GM19240 (cell line): ENCODE results near the gene PGRMC2.

Experiments used
- DNase-seq: peaks from one replicate; pipeline ENCODE4 v3.0.0; 2011; ENCODE audit warnings: low spot score; ENCODE audit not compliant: insufficient read length

The PGRMC2 gene, protein sequence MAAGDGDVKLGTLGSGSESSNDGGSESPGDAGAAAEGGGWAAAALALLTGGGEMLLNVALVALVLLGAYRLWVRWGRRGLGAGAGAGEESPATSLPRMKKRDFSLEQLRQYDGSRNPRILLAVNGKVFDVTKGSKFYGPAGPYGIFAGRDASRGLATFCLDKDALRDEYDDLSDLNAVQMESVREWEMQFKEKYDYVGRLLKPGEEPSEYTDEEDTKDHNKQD

DNA sequence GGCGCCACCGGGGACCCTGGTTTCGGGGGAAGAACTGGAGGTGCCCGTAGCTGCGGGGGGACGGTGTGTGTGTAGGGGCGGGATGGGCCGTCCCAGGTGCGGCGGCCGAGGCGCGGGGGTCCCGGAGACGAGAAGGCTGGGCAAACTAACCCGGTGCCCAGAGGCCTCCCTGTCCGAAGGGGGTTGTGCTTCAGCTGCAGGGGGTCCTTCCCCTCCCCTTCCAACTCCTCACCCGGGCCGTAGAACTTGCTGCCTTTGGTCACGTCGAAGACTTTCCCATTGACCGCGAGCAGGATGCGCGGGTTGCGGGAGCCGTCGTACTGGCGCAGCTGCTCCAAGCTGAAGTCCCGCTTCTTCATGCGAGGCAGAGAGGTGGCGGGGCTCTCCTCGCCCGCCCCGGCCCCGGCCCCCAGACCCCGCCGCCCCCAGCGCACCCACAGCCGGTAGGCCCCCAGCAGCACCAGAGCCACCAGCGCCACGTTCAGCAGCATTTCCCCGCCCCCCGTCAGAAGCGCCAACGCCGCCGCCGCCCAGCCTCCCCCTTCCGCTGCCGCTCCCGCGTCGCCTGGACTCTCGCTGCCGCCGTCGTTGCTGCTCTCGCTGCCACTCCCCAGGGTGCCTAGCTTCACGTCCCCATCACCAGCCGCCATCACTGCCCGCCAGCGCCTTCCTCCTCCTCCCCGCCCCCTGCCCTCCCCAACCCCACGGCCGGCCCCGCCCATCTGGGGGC, at the start of gene PGRMC2:
TSS of gene PGRMC2 (minus strand) at position 673 of the 730 bp plus-strand sequence. CDS start at position 650, 23 bp downstream.
- no peak for DNase-seq

DNA sequence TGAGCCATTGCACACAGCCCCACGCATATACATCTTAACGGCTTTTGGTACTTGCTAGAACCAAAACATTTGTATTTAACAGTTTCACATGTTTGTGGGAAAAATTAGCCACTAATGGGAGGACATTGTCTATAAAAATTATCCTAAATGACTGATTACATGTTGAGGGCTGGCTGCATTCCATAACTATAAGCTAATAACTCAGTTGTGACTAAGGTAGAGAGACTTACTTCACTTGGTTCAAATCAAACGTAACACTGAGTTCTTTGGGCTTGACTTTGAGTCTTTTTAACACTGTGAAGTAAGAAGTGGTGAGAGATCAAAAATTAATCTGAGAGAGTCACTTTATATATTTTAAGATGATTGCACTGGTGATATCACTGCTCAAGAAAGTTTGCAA, 47.9 kb upstream of the PGRMC2 start:
- DNase-seq: no peak

DNA sequence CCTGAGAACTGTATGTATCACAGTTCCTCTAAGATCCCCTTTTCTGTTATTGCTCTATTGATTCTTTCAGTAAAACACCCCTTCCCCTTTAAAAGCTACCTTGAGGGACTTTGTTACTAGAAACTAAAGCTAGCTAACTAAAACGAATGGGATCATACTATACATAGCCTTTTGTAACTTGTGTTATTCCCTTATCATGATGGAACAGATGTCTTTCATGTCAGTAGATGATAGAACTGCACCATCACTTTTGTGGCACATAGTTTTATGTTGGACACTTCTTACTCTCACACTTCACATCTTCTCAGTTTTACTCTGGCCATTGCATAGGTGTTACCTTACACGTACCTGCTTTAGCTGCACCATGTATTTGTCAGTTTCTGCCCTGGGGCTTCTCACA, 46.6 kb upstream of the PGRMC2 start:
- DNase-seq: no peak

DNA sequence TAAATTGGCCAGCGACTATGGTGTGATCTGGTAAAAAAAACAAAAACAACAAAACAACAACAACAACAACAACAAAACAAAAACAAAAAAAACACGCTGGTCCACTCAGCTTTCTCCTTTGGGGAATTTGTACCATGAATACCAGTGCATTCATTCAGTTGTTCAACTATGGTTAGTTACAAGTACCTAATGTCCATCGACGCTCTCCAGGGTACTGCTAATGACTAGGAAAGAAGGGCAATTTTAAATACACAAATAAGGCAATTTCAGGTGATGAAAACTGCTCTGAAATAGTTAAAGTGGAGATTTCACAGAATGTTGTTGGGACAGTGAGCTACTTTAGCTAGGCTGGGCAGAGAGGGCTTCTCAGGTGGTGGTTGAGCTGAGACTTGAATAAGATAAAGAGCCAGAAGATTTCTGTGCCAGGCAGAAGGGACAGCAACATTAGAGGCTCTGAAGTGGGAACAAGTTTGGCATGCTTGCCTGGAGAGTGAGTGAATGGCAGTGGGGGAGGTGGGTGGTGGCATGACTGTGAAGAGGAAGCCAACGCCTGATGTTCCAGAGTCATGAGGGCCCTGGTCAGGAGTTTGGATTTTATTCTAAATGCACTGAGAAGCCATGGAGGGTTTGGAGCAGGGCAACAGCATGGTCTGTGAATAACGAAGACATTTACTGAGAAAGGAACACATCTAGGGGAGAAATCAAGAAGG, 45.9 kb upstream of the PGRMC2 start:
- DNase-seq: no peak

GRCh38 chr4:128332081-128332480, 44.5 kb upstream of the PGRMC2 start:
- no peak for DNase-seq

DNA sequence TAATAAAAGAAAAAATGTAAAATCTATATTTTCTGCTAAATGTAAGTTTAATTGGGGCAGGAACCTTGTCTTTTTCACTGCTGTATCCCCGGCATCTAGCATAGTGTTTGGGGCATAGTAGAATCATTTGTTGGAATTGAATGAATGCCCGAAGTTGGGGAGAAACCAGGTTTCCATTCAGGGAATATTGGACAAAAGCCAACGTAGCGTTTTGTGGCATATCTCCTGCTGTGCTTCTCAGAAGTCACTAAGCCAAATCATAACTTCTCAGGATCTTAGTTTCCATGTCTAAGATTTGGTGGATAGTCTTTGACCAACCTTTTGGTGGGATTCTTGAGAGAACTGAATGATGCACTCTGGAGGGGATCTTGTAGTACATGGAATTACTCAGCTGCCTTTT, 42.0 kb upstream of the PGRMC2 start:
- DNase-seq: no peak

- no peak for DNase-seq
These were observed 40.5 kb upstream of the PGRMC2 start for GRCh38 chr4:128328106-128328505.

GRCh38 chr4:128323401-128323800, 35.8 kb upstream of the PGRMC2 start:
- DNase-seq: no peak

GRCh38 chr4:128322986-128323385, 35.4 kb upstream of the PGRMC2 start:
- DNase-seq: no peak

GRCh38 chr4:128322311-128322710, 34.7 kb upstream of the PGRMC2 start:
- DNase-seq: no peak

DNA sequence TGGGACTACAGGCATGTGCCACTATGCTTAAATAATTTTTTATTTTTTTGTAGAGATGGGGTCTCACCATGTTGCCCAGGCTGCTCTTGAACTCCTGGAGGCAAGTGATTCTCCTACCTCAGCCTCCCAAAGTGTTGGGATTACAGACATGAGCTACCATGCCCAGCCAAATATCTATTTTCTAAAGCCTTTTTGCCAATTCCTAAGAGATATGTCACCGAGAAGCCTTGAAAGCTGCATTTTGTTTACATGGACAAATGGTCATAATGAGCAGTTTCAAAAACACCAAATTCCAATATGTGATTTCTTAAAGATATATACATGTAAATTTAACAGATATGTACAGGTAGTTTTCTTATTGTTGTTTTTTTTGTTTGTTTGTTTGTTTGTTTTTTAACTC, 33.0 kb upstream of the PGRMC2 start:
- no peak for DNase-seq

DNA sequence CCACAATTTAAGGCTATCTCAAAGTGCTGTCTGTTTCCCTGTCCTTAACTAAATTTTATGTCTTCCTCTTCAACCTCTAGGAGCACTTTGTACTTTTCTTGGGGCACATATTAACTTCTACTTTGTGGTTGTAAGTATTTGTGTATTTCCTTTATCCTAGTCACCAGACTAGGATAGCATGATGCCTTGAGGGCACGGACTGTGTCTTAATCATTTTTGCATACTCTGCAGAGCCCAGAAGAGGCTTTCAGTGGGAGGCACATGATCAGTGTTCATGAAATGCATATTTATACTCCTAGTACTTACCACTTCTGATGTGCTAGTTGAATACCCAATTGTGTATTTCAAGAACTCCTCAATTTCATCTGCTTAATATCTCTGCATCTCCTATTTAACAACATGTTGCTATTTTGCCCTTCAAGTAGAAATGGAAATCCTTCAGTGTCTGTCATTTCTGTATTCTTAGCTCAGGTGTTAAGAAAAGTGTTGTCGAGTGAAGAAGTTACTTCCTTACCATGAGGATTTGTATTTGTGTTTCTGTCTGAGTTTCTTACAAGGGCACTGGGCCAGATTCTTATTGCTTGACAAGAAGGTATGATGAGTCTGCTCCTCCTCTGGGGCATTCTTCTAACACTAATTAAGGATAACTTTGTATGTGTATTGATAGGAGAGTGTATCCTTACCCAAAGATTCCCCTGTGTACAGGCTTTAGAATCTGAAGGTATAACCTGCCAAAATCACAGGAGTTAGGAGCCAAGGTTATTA, 28.3 kb upstream of the PGRMC2 start:
- no peak for DNase-seq

DNA sequence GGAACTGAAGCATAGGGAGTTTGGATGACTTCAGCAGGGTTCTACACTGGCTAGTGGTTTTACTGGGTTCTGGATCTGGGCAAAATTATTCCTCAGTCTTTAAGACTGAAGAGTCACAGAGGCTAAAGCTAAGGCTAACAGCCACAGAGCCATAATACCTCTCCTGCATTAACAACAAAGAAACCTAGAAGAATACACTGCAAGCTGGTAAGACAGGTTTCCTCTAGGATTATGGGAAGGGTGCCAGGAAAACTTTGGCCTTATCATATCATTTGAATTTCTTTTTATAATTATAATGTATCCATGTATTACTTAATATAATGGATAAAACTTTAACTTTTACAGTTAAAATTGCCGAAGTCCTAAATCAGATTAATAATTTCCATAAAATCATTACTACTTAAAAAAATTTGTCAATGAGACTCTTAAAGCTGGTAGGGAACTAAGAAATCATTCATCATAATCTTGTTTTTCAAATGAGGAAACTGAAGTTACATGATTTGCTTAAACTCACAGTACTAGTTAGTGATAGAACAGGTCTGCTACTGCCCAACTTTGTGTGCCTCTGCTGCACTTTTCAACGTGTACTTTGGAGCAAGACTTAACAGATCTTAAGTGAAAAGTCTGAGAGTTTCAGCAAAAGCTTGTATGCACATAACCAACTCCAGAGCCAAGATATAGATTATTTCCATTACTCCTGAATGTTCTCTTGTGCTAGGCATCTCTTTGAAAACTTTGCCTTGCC, 24.2 kb upstream of the PGRMC2 start:
- no peak for DNase-seq

GRCh38 chr4:128310266-128310697, 22.7 kb upstream of the PGRMC2 start:
- DNase-seq: no peak

GRCh38 chr4:128309585-128309984, 22.0 kb upstream of the PGRMC2 start:
- no peak for DNase-seq

GRCh38 chr4:128308986-128309385, 21.4 kb upstream of the PGRMC2 start:
- DNase-seq: no peak

GRCh38 chr4:128307123-128307571, 19.5 kb upstream of the PGRMC2 start:
- DNase-seq: no peak

GRCh38 chr4:128305942-128306341, 18.3 kb upstream of the PGRMC2 start:
- DNase-seq: no peak

DNA sequence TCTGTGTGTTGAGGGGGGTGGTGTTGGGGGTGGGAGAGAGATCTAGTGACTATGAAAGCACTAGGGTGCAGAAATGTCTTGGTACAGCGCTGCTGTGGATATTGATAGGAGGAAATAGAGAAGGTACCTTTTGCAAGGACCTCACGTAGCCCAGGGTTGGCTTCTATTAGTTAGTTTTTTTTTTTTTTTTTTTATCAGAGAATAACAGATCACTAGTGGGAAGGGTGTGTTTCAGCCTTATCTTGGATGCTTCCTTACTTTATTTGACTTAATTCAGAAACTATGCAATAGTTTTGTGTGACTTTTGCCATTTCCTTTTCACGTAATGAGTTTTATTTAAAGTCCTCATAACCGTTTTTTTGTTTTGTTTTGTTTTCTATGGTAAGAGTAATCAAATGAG, 16.4 kb upstream of the PGRMC2 start:
- DNase-seq: no peak

DNA sequence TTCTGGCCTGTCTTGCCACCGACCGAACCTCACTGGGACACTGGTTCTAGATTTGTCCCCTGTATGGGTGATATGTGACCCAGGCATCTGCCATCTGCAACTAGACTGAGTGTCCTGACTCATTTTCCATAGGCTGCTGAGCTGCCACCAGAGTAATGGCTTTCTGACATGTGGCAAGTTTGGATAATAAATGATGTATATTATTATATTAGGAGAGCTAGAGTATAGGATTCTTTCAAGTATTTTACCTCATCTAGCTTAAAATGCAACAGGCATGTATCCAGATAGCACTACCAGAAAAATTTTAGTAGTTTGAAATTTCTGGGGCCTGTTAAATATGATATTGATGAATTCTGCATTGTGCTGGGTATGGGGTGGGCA, 15.8 kb upstream of the PGRMC2 start:
- no peak for DNase-seq

DNA sequence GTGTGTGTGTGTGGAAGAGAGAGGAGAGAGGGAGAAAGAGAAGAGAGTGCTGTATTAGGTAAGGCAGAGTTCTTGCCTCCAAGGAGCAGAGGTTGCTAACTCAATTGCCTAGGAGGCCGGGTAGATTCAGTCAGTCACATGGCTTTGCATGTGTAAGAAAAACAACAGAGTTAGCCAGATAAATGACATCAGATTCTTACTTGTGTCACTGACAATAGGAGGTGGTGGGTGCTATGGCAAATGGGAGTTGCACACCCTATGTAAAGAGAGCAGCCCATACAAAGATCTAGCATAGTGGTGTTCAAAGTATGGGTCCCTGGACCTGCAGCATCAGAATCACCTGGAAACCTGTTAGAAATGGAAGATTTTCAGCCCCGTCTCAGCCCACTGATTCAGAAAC, 14.4 kb upstream of the PGRMC2 start:
- DNase-seq: no peak
